ENCODE data around the gene AGAP1. TPM values are rescaled to one million over a fixed set of nuclear protein-coding genes. Genes with fewer than 3 reads are reported as not detected.

The AGAP1 gene
- polyA plus RNA-seq, 2 of the 4 experiments (the other 2 are of a cell fraction) = 20.2 to 21.9 TPM

GRCh38 chr2:236176951-236177350 is 683.1 kb downstream of the AGAP1 start (continued):
- TF ChIP-seq, protein P1, sequence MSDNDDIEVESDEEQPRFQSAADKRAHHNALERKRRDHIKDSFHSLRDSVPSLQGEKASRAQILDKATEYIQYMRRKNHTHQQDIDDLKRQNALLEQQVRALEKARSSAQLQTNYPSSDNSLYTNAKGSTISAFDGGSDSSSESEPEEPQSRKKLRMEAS (IDR thresholded peaks at IDR 0.05) = no peak
- TF ChIP-seq NR3C1 (IDR thresholded peaks at IDR 0.05) (no peak), HOXB13 (CRISPR knock-in tag; IDR thresholded peaks at IDR 0.05; ENCODE audit: low read depth) (no peak), HDAC2 (IDR thresholded peaks at IDR 0.05) (no peak), RAD21 (conservative IDR thresholded peaks at IDR 0.05 in 1 of 2, IDR thresholded peaks at IDR 0.05 in 1 of 2) (no peak), ELK1 (IDR thresholded peaks at IDR 0.05; ENCODE audit: low read depth, low read length) (no peak)
- TF ChIP-seq, protein P2, sequence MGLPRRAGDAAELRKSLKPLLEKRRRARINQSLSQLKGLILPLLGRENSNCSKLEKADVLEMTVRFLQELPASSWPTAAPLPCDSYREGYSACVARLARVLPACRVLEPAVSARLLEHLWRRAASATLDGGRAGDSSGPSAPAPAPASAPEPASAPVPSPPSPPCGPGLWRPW (IDR thresholded peaks at IDR 0.05) = no peak

DNA sequence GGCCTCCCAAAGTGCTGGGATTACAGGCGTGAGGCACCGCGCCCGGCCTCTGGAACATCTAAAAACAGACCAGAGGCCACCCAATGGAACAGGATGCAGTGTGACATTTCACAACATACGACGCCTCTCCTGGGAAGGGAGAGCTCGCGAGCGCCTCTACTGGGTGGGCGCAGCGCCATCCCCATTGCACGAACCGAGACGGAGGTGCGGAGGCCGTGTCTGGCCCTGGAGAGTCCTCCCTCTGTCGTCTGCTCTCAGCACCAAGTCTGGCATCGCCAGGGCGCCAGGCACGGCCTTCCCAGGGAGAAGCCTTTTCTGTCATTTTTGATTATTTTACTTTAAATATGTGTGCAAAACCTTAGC is 683.7 kb downstream of the AGAP1 start:
- Histone ChIP-seq H3K27ac (peak overlapping the region; percentile 82 to 86), H3K9me3 (no peaks in the 10 kb centered on the region), H3K4me1 (peaks cover 7% of the 10 kb centered on the region; the same call in 1 of the 3 replicates), H3K4me2 (peak overlapping the region; percentile 90), H3K4me3 (peak overlapping the region; percentile 70)
- ChIA-PET POLR2A (interaction anchor here (0.6 to 1.9 kb wide), 6 partner anchors 9 to 411 kb away, joined by 3 to 10 read pairs (median 3); partner anchors contain the start of gene GBX2), CTCF (interaction anchor here (0.7 to 11.9 kb wide), 41 partner anchors 10 to 908 kb away, joined by 3 to 222 read pairs (median 4); partner anchors contain the start of genes COPS8 and GBX2)
- FAIRE-seq = no peak
- DNase-seq (ENCODE audit: low read depth in 1 of 2, low spot score in 1 of 2) = peak; percentile 89
- TF ChIP-seq HOXB13 (CRISPR knock-in tag; IDR thresholded peaks at IDR 0.05; ENCODE audit: low read depth) = no peak
- TF ChIP-seq, protein P2 (IDR thresholded peaks at IDR 0.05) = no peak
- TF ChIP-seq, protein P3, sequence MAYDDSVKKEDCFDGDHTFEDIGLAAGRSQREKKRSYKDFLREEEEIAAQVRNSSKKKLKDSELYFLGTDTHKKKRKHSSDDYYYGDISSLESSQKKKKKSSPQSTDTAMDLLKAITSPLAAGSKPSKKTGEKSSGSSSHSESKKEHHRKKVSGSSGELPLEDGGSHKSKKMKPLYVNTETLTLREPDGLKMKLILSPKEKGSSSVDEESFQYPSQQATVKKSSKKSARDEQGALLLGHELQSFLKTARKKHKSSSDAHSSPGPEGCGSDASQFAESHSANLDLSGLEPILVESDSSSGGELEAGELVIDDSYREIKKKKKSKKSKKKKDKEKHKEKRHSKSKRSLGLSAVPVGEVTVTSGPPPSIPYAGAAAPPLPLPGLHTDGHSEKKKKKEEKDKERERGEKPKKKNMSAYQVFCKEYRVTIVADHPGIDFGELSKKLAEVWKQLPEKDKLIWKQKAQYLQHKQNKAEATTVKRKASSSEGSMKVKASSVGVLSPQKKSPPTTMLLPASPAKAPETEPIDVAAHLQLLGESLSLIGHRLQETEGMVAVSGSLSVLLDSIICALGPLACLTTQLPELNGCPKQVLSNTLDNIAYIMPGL (CRISPR knock-in tag; IDR thresholded peaks at IDR 0.05; ENCODE audit: borderline replicate concordance) = peak; percentile 50; the same call in 1 of the 2 replicates
- TF ChIP-seq, protein P1 (IDR thresholded peaks at IDR 0.05) = peak; percentile 50
- TF ChIP-seq CEBPB (IDR thresholded peaks at IDR 0.05) = peak in 1 of 2 experiments; percentile 70; a peak in 1 of 4 replicates
- 0 out of 5 replicates have a peak, but pooled peaks of 1 of the 2 experiments have one; percentile 21 for TF ChIP-seq RAD21 (conservative IDR thresholded peaks at IDR 0.05 in 1 of 2, IDR thresholded peaks at IDR 0.05 in 1 of 2)
- ATAC-seq = peak; percentile 72 to 81
- 10% methylated on average over 14 of the region's 20 CpGs for WGBS (ENCODE audit: missing lambda C conversion rate)

- 1% methylated on average over 50 of the region's 65 CpGs for WGBS (ENCODE audit: missing lambda C conversion rate)
- ATAC-seq = peak; percentile 80 to 89
- H3K9me3 ChIP-seq = no peaks in the 10 kb centered on the region
- H3K4me1 ChIP-seq = peaks cover 7% of the 10 kb centered on the region; the same call in 1 of the 3 replicates
- peak overlapping the region; percentile 70 for H3K4me3 ChIP-seq
- peak overlapping the region; percentile 82 to 86 for H3K27ac ChIP-seq
- peak overlapping the region; percentile 90 for H3K4me2 ChIP-seq
- DNase-seq (ENCODE audit: low read depth in 1 of 2, low spot score in 1 of 2) = peak; percentile 85 to 87
- ChIA-PET CTCF (interaction anchor here (0.7 to 11.9 kb wide), 45 partner anchors 10 to 908 kb away, joined by 3 to 222 read pairs (median 4); partner anchors contain the start of genes COPS8 and GBX2), POLR2A (interaction anchor here (0.6 to 1.9 kb wide), 9 partner anchors 10 to 412 kb away, joined by 3 to 10 read pairs (median 3); partner anchors contain the start of gene GBX2)
- FAIRE-seq = no peak
- TF ChIP-seq, protein P4, sequence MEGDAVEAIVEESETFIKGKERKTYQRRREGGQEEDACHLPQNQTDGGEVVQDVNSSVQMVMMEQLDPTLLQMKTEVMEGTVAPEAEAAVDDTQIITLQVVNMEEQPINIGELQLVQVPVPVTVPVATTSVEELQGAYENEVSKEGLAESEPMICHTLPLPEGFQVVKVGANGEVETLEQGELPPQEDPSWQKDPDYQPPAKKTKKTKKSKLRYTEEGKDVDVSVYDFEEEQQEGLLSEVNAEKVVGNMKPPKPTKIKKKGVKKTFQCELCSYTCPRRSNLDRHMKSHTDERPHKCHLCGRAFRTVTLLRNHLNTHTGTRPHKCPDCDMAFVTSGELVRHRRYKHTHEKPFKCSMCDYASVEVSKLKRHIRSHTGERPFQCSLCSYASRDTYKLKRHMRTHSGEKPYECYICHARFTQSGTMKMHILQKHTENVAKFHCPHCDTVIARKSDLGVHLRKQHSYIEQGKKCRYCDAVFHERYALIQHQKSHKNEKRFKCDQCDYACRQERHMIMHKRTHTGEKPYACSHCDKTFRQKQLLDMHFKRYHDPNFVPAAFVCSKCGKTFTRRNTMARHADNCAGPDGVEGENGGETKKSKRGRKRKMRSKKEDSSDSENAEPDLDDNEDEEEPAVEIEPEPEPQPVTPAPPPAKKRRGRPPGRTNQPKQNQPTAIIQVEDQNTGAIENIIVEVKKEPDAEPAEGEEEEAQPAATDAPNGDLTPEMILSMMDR (IDR thresholded peaks at IDR 0.05) = peak; percentile 68
- TF ChIP-seq, protein P5, sequence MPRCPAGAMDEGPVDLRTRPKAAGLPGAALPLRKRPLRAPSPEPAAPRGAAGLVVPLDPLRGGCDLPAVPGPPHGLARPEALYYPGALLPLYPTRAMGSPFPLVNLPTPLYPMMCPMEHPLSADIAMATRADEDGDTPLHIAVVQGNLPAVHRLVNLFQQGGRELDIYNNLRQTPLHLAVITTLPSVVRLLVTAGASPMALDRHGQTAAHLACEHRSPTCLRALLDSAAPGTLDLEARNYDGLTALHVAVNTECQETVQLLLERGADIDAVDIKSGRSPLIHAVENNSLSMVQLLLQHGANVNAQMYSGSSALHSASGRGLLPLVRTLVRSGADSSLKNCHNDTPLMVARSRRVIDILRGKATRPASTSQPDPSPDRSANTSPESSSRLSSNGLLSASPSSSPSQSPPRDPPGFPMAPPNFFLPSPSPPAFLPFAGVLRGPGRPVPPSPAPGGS (IDR thresholded peaks at IDR 0.05) = no peak
- TF ChIP-seq ZFP36 (IDR thresholded peaks at IDR 0.05; ENCODE audit: borderline replicate concordance, partially characterized antibody) = peak; percentile 90
- TF ChIP-seq BHLHE40 (IDR thresholded peaks at IDR 0.05; ENCODE audit: low read depth, low read length) = no peak; the same call in 1 of the 2 replicates
- peak in 1 of 2 experiments; percentile 41; a peak in 2 of 5 replicates for TF ChIP-seq JUN (IDR thresholded peaks at IDR 0.05)
- peak; percentile 23; the same call in 1 of the 2 replicates for TF ChIP-seq POLR2A (IDR thresholded peaks at IDR 0.05; ENCODE audit: low read length)
- TF ChIP-seq, protein P6, sequence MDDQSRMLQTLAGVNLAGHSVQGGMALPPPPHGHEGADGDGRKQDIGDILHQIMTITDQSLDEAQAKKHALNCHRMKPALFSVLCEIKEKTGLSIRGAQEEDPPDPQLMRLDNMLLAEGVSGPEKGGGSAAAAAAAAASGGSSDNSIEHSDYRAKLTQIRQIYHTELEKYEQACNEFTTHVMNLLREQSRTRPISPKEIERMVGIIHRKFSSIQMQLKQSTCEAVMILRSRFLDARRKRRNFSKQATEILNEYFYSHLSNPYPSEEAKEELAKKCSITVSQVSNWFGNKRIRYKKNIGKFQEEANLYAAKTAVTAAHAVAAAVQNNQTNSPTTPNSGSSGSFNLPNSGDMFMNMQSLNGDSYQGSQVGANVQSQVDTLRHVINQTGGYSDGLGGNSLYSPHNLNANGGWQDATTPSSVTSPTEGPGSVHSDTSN (IDR thresholded peaks at IDR 0.05) = 0 out of 2 replicates have a peak, but pooled peaks have one; percentile 45
- no peak for TF ChIP-seq MYC (IDR thresholded peaks at IDR 0.05; ENCODE audit: borderline replicate concordance, low read length)
- TF ChIP-seq MAFK (IDR thresholded peaks at IDR 0.05; ENCODE audit: partially characterized antibody) = no peak
- no peak for TF ChIP-seq CHD2 (IDR thresholded peaks at IDR 0.05; ENCODE audit: low read length, partially characterized antibody)
- TF ChIP-seq, protein P1 (IDR thresholded peaks at IDR 0.05) = peak; percentile 72; the same call in 1 of the 2 replicates
- TF ChIP-seq FOSL2 (IDR thresholded peaks at IDR 0.05) = no peak
- TF ChIP-seq FOSL2 (CRISPR knock-in tag; IDR thresholded peaks at IDR 0.05) = no peak
- TF ChIP-seq FOSB (CRISPR knock-in tag; IDR thresholded peaks at IDR 0.05) = no peak
Measured at GRCh38 chr2:236177967-236178889, 684.4 kb downstream of the AGAP1 start.

All from A549 (cell line).